Retinal pigment epithelial cell (primary cell): ENCODE data around the gene ZNF775.

Source experiments
- DNase-seq: peaks from one replicate; pipeline ENCODE4 v3.0.0-alpha.2; 2010; ENCODE audit warnings: low read depth
- H3K4me3 ChIP-seq: 2 replicates; pipeline ENCODE4 v1.5.1; 2011; ENCODE audit warnings: mild to moderate bottlenecking, low read length, control low read depth, moderate library complexity
- TF ChIP-seq, protein P1 (sequence below): conservative IDR thresholded peaks from 2 replicates; pipeline ENCODE4 v1.5.1; 2011; ENCODE audit warnings: low read depth, low read length, control low read depth, inconsistent platforms

The ZNF775 gene

GRCh38 chr7:150358988-150359621, 20.0 kb upstream of the ZNF775 start:
- TF ChIP-seq, protein P1, sequence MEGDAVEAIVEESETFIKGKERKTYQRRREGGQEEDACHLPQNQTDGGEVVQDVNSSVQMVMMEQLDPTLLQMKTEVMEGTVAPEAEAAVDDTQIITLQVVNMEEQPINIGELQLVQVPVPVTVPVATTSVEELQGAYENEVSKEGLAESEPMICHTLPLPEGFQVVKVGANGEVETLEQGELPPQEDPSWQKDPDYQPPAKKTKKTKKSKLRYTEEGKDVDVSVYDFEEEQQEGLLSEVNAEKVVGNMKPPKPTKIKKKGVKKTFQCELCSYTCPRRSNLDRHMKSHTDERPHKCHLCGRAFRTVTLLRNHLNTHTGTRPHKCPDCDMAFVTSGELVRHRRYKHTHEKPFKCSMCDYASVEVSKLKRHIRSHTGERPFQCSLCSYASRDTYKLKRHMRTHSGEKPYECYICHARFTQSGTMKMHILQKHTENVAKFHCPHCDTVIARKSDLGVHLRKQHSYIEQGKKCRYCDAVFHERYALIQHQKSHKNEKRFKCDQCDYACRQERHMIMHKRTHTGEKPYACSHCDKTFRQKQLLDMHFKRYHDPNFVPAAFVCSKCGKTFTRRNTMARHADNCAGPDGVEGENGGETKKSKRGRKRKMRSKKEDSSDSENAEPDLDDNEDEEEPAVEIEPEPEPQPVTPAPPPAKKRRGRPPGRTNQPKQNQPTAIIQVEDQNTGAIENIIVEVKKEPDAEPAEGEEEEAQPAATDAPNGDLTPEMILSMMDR: no peak
- H3K4me3 ChIP-seq: no peak overlapping the region
- DNase-seq: no peak

- H3K4me3 ChIP-seq: no peak overlapping the region
- no peak for DNase-seq
- TF ChIP-seq, protein P1: no peak
Observed at GRCh38 chr7:150359622-150360362, 19.3 kb upstream of the ZNF775 start.

DNA sequence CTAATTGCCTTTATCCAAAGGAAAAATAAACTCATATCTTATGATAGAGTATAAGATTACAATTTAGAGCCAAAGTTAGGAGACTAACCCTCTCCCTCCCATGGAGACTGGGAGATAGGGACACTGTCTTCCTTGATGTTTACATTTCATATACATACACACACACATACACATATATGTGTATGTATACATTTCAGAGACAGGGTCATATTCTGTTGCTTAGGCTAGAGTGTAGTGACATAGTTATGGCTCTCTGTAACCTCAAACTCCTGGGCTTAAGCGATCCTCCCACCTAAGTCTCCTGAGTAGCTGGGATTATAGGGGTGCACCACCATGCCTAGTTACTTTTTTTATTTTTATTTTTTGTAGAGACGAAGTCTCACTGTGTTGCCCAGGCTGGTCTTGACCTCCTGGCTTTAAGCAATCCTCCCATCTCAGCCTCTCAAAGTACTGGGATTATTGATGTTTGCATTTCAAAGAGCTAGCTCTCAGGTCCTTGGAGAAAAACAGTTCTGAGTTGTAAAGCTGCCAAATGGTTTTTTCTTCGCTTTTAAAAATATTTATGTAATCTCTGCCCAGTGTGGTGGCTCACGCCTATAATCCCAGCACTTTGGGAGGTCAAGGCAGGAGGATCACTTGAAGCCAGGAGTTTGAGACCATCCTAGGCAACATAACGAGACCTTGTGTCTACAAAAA, 18.6 kb upstream of the ZNF775 start:
- DNase-seq: no peak

DNA sequence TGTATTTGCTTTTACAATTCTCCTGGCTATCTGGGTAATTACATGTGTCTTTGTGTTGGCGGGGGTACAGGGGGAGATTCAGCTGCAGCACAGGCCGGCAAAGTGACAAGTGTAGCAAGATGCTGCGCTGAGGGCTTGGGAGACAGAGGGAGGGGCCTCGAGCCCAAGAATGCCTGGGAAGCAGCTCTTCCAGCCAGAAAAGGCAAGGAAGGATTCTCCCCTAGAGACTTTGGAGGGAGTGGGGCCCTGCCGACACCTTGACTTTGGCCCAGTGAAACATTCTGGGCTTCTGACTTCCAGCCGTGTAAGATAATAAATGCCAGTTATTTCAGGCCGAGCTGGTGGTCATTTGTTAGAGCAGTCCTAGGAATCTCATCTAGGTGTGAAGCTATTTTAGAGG, 17.7 kb upstream of the ZNF775 start:
- TF ChIP-seq, protein P1: no peak
- no peak overlapping the region for H3K4me3 ChIP-seq
- no peak for DNase-seq

More for the DNA sequence above, 18.6 kb upstream of the ZNF775 start:
- H3K4me3 ChIP-seq: no peak overlapping the region
- TF ChIP-seq, protein P1: no peak

DNA sequence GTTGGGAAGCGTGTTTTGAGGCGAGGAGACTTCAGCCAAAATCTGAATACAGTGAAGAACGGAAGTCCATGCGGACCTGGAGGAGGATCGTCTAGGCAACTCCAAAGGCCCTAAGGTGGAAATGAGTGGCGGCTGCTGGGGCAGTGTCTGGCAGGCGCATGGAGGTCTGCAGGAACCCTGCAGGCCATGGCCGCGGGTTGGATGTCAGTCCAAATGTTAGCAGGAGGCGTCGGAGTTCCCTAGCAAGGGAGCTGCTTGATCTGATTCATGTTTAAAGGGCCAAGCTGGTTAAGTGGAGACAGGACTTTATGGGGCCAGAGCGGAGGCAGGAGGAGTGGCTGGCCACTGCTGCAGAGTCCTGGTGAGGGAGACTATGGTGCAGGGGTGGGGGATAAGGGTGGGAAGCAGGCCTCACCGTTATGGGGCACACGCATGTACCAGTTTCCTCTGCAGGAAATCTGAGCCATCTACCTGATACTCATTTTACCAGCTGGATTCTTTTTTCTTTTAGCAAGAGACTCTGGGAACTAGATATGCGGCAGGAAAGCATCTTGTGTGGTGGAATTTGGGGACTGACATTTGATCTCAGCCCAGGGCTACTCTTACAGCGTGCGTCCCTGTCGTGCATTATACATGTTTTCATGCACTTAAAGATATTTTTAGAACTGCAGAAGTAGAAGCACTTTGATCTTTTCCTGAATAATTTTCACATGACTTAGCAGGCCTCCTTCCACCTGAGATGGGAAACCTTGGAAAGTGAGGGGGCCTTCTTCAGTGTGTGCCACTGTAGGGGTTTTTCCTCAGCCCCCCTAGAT, 17.1 kb upstream of the ZNF775 start:
- DNase-seq: no peak
- no peak overlapping the region for H3K4me3 ChIP-seq
- TF ChIP-seq, protein P1: no peak

- H3K4me3 ChIP-seq: no peak overlapping the region
- TF ChIP-seq, protein P1: no peak
- DNase-seq: no peak
Observed at GRCh38 chr7:150363370-150363769, 15.8 kb upstream of the ZNF775 start.
